ENCODE measurements around the gene RASGRF2. TPM values are rescaled to one million over a fixed set of nuclear protein-coding genes. Genes with fewer than 3 reads are reported as not detected.

The RASGRF2 gene
- total RNA-seq, 1 donor from 2014 or later: 2.5 TPM

- Mint-ChIP-seq H3K4me3 (ENCODE audit: unreplicated experiment) (no peak overlapping the region), H3K4me1 (ENCODE audit: unreplicated experiment) (peaks cover 21% of the 10 kb centered on the region), H3K27ac (ENCODE audit: unreplicated experiment) (no peak overlapping the region), H3K27me3 (ENCODE audit: unreplicated experiment) (no peaks in the 10 kb centered on the region), H3K36me3 (ENCODE audit: low read depth, unreplicated experiment) (no peaks in the 10 kb centered on the region), H3K9me3 (ENCODE audit: unreplicated experiment) (no peaks in the 10 kb centered on the region)
- TF ChIP-seq CTCF (IDR thresholded peaks at IDR 0.05; ENCODE audit: unreplicated experiment): no peak
- no peak for DNase-seq (ENCODE audit: low spot score)
Measured at GRCh38 chr5:81128416-81128815, 168.3 kb downstream of the RASGRF2 start.

DNA sequence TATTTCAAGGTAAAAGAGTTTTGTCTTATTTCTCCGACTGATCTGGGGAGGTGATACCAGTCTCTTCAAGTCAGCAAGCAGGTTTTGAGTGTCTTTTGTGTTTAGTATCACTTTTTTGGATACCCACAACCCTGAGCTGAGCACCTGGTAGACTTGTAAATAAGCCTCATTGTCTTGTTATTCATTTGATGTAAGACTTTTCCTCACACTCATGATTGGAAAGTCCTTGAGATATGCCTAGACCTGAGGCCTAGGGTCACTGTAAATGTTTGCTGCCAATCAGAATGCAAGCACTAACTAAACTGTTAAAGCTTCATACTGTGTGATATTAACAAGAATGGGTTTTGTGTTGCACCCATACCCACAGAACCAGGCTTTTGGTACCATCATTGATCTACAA is 172.2 kb downstream of the RASGRF2 start:
- Mint-ChIP-seq H3K4me3 (ENCODE audit: unreplicated experiment) (no peak overlapping the region), H3K36me3 (ENCODE audit: low read depth, unreplicated experiment) (no peaks in the 10 kb centered on the region), H3K9me3 (ENCODE audit: unreplicated experiment) (no peaks in the 10 kb centered on the region), H3K27ac (ENCODE audit: unreplicated experiment) (no peak overlapping the region), H3K4me1 (ENCODE audit: unreplicated experiment) (peaks cover 21% of the 10 kb centered on the region), H3K27me3 (ENCODE audit: unreplicated experiment) (no peaks in the 10 kb centered on the region)
- no peak for DNase-seq (ENCODE audit: low spot score)
- no peak for TF ChIP-seq CTCF (IDR thresholded peaks at IDR 0.05; ENCODE audit: unreplicated experiment)

DNA sequence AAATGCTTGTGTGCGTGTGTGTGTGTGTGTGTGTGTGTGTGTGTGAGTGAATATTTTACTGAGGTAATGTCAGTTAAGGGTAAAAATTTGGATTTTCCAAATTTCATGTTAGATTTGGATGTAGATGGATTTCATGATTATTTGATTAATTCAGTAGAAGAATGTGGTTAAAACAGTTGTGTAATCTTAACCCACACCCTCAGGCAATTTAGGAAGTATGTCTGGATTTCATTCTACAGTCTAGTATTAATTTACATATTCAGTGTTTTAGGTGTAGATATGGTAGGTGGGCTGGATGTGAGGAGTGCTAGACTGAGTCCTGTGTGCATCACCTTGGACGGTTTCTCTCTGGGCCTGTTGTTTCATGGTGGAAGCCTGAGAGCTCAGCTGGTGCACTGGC is 173.9 kb downstream of the RASGRF2 start:
- peaks cover 21% of the 10 kb centered on the region for H3K4me1 Mint-ChIP-seq (ENCODE audit: unreplicated experiment)
- DNase-seq (ENCODE audit: low spot score): no peak
- H3K27ac Mint-ChIP-seq (ENCODE audit: unreplicated experiment): no peak overlapping the region

GRCh38 chr5:81134566-81134965 is 174.4 kb downstream of the RASGRF2 start:
- DNase-seq (ENCODE audit: low spot score): no peak
- Mint-ChIP-seq H3K4me3 (ENCODE audit: unreplicated experiment) (no peak overlapping the region), H3K4me1 (ENCODE audit: unreplicated experiment) (peaks cover 21% of the 10 kb centered on the region), H3K9me3 (ENCODE audit: unreplicated experiment) (no peaks in the 10 kb centered on the region), H3K27ac (ENCODE audit: unreplicated experiment) (no peak overlapping the region), H3K36me3 (ENCODE audit: low read depth, unreplicated experiment) (no peaks in the 10 kb centered on the region), H3K27me3 (ENCODE audit: unreplicated experiment) (no peaks in the 10 kb centered on the region)
- no peak for TF ChIP-seq CTCF (IDR thresholded peaks at IDR 0.05; ENCODE audit: unreplicated experiment)

More for the DNA sequence above, 173.9 kb downstream of the RASGRF2 start:
- TF ChIP-seq CTCF (IDR thresholded peaks at IDR 0.05; ENCODE audit: unreplicated experiment): no peak
- Mint-ChIP-seq H3K36me3 (ENCODE audit: low read depth, unreplicated experiment) (no peaks in the 10 kb centered on the region), H3K9me3 (ENCODE audit: unreplicated experiment) (no peaks in the 10 kb centered on the region), H3K4me3 (ENCODE audit: unreplicated experiment) (no peak overlapping the region), H3K27me3 (ENCODE audit: unreplicated experiment) (no peaks in the 10 kb centered on the region)

- no peak for DNase-seq (ENCODE audit: low spot score)
- no peaks in the 10 kb centered on the region for H3K36me3 Mint-ChIP-seq (ENCODE audit: low read depth, unreplicated experiment)
- H3K4me1 Mint-ChIP-seq (ENCODE audit: unreplicated experiment): peaks cover 4% of the 10 kb centered on the region
- H3K27me3 Mint-ChIP-seq (ENCODE audit: unreplicated experiment): no peaks in the 10 kb centered on the region
- no peak overlapping the region for H3K4me3 Mint-ChIP-seq (ENCODE audit: unreplicated experiment)
- no peaks in the 10 kb centered on the region for H3K9me3 Mint-ChIP-seq (ENCODE audit: unreplicated experiment)
- no peak overlapping the region for H3K27ac Mint-ChIP-seq (ENCODE audit: unreplicated experiment)
- TF ChIP-seq CTCF (IDR thresholded peaks at IDR 0.05; ENCODE audit: unreplicated experiment): no peak
Measured at GRCh38 chr5:81136557-81136956, 176.4 kb downstream of the RASGRF2 start.
